Retina (tissue), 1 donor: ENCODE data around the gene KIAA0753.

Source experiments
- DNase-seq: peaks from one replicate; pipeline ENCODE4 v3.0.0-alpha.2; 2016

The KIAA0753 gene

DNA sequence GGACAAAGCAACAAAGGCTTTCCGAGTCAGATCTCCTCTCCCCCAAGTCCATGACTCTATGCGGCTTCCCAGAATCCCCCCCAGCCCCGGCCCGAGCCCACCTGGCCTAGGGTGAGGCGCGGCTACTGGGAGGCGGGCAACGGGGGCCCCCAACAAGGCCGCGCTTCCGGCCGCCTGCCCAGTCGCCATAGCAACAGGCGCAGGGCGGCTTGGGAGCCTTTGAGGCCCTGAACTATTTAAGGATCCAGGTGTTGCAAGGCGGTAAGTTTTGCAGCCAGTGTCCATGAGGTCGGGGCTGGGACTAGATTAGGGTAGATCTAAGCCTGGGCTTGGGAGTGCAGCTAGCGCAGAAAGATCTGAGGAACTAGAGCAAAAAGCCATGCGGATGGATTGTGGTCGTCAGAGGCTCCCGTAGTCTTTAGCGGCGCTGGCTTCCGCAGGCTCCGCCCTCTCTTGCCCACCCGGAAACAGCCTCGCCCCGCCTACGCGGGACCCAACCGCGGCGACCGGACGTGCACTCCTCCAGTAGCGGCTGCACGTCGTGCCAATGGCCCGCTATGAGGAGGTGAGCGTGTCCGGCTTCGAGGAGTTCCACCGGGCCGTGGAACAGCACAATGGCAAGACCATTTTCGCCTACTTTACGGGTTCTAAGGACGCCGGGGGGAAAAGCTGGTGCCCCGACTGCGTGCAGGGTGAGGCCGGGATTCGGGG lies at the start of gene KIAA0753, which contains the start of gene TXNDC17:
Gene KIAA0753 (minus strand): TSS at position 176 of the 711 bp plus-strand sequence. CDS start 5,608 bp downstream, outside the sequence.
Gene TXNDC17 (plus strand): TSS at position 525 of the 711 bp plus-strand sequence. CDS start 23 bp downstream, at position 548.
- peak; percentile 98 for DNase-seq

DNA sequence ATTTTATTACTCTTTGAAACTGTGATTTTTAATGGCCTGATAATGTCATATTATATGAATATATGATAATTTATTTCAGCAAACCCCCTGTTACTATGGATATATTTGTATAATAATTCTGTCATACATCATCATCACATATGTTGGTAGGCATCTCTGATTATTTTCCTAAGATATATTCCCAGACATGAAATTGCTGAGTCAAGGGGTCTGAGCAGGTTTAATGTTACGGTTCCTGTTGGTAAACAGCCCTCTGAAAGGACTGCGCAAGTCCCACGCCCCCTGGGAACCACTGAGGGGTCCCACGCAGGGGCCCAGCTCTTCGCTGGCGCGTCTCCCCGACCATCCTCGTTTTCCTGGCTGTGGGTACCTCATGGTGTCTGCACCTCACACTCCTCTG lies 48.4 kb upstream of the KIAA0753 start:
- DNase-seq: no peak

DNA sequence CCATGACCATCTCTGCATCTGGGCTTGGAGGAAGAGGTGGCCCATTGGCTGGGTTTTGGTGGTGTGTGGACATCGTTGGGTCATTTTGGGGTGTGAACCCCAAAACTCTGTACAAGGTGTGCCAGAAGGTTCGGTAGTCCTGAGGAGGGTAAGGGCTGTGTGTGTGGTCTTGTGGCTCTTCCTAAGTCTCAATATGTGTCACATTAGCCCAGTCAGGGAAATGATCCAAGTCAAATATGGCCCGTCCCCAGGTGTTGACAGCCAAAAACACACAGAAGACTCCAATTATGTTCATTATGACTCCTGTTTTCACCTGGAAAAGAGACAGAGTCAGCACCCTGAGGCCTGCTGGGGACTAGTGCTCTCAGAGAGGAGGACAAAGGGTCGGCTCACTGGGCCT lies 45.5 kb upstream of the KIAA0753 start:
- DNase-seq: no peak

DNA sequence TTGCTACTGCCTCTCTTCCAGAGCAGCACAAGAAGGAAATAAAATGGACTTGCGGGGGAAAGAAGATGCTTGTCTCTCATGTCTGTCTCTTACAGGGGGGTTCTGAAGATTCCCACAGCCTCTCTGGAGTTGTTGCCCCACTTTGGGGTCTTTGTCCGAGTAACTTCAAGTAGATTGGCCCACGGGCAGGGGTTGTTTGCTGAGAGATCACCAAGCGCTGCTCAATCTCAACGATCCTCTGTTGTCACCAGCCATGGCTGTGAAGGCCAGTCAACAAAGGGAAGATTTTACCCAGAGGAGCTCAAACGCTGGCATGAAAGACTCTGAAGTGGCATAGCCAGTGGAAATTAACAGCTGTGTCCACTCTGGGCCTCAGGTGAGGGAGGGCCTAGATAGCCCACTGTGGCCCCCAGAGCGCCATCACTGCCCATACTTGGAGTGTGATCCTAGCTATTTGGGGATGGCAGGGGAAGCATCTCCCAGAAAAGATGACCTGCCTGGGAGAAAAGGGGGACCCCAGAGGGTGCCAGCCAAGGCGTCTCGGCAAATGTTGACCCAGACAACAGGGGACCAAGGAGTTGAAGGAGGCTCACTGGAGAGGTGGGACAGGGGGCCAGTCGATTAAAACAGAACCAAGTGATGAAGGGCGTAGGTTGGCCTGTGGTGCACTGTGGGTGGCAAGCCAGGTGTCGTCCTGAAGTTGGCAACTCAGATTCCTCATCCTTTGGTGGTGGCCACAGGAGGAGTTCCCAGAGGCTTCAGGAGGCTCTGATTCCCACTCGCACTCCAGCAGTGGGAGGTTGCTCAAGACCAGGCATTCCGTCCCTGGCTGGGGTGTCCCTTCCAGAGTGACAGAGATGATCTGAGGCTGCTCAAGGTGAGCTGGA lies 44.6 kb upstream of the KIAA0753 start:
- DNase-seq: no peak

DNA sequence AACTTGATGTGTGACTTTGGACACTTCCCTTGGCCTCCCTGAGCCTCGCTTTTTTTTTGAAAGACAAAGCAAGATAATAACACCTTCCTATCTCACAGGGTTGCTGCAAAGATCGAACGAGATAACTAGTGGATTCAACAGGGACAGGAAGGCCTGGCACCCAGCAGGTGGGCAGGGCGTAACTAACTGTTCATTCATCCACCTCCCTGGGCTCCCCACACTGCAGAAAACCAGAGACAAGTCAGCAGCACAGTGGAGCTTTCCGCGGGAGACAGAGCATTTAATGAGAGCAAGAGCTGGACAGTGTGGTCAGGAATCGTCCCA lies 43.9 kb upstream of the KIAA0753 start:
- no peak for DNase-seq

DNA sequence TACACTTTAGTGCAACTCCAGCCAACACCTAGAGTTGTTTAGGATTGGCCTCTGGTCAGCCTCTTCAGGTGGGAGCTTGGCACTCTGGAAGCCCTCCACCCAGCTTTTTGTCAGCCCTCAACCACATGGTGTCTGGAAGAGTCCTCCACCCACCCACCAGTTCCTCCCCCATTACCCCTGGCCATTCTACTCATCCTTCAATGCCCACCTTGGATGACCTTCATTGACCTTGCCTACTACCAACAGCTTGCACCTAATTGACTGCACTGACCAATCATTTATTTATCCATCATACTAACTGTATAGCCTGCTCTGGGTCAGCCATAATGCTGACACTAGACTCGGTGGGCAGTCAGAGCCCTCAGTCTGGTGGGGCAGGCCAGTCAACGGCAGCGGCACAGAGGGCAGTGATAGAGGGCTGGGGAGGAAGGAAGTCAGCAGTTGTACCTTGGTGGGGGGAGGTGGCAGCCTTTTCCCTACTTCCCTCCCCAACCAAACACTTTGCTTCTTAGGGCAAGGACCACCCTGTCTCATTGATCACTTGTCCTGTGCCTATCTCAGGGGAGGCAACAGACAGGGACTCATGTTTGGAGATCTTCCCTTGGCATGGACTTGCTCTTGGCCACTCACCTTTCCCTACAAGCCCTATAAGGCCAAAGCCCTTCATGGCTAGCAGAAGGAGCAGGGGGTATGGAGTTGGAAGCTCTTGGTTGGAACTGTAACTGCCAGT lies 43.4 kb upstream of the KIAA0753 start:
- no peak for DNase-seq

DNA sequence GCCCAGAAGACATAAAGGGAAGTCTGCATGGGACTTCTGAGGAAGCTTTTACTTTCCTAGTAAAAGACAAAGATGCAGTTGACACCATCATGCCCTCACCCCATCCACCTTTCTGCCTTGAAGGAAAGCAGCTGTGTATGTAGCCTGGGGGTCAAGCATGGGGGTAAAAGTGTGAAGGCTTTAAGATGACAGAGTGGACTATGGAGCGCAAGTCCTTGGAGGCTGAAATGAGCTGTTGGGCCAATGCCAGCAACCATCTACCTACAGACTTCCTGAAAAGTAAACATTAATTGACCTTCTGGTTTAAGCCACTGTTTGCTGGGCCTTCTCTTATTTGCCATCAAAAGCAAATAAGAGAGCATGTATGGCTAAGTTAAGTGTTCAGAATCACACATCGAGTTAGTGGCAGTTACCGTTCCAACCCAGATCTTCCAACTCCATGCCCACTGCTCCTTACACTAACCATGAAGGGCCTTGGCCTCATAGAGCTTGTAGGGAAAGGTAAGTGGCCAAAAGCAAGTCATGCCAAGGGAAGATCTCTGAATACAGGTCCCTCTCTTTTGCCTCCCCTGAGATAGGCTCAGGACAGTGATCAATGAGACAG lies 42.7 kb upstream of the KIAA0753 start:
- DNase-seq: no peak

DNA sequence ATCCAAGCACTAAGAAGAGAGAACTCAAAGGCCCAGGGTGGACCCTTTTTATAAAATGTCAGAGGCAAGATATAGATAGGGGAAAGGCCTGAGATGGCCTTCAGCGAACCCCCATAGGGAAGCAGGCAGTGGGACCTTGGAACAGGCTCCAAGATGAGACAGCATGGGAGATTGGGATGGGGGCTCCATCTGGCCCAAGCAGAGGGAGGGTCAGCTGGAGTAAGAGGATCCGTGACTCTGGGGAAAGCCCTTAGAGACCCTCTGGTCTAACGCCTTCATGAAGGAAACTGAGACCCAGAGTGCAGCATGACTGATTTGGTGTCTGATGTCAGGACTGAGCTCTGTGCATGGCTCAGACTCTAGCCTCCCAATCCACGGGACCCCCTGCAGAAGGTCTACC lies 41.8 kb upstream of the KIAA0753 start:
- no peak for DNase-seq

DNA sequence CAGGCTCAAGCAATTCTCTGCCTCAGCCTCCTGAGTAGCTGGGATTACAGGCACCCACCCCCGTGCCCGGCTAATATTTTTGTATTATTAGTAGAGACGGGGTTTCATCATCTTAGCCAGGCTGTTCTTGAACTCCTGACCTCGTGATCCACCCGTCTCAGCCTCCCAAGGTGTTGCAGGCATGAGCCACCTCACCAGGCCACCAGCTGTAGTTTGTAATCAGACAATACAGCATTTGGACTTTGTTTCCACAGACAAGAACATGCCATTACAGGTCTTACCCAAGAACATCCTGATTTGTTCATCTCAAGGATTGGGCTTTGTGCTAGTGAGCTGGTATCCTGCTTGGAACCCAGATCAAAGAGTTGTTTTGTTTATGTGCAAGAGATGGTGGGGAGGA lies 41.2 kb upstream of the KIAA0753 start:
- no peak for DNase-seq

DNA sequence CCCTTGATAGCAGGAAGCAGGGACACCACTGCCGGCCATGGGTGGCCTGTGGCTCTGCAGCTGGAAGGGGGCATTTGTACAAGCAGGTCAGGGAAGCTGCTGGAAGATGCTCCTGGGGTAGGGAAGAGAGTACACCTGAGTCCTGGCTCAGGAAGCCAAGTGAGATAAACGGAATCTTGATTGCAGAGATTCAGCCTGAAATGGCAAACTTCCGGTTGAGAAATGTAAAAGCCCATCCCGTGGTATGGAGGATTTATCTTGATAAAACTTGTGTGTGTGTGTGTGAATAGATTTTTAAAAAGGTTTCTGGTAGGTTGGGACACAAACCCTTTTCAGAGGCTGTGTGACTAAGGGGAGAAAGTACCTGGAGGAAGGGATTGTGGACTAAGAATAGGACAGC lies 40.7 kb upstream of the KIAA0753 start:
- no peak for DNase-seq

DNA sequence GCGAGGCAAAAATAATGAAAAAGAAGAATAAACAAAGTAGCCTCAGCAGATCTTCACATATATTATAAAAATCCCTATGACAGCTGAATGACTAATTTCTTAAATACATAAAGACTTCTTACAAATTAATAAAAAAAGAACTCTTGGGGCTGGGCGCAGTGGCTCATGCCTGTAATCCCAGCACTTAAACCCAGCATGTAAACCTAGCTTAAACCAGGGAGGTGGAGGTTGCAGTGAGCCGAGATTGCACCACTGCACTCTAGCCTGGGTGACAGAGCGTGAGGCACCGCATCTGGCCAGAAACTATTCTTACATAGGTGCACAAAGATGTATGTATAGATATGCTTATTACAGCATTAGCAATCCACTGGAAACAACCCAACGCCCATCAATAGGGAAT lies 38.7 kb upstream of the KIAA0753 start:
- DNase-seq: no peak

DNA sequence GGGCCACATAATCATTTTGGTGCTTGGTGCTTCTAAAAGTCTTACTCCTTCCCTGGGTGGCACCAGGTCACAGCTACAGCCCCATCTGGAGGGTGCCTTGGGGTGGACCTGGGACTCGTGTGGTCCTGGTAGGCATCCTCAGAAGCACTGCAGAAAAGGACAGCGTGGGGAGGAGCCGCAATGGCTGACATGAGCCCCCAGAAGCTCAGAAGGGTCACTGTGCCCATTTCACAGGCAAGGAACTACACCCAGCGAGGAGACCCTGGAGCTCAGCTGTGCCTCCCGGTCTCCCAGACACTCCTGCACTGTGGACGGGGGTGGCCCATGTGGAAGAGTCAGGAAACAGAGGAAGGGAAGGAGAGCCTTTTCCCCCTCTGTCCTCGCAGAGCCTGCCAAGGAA lies 37.4 kb upstream of the KIAA0753 start:
- no peak for DNase-seq

DNA sequence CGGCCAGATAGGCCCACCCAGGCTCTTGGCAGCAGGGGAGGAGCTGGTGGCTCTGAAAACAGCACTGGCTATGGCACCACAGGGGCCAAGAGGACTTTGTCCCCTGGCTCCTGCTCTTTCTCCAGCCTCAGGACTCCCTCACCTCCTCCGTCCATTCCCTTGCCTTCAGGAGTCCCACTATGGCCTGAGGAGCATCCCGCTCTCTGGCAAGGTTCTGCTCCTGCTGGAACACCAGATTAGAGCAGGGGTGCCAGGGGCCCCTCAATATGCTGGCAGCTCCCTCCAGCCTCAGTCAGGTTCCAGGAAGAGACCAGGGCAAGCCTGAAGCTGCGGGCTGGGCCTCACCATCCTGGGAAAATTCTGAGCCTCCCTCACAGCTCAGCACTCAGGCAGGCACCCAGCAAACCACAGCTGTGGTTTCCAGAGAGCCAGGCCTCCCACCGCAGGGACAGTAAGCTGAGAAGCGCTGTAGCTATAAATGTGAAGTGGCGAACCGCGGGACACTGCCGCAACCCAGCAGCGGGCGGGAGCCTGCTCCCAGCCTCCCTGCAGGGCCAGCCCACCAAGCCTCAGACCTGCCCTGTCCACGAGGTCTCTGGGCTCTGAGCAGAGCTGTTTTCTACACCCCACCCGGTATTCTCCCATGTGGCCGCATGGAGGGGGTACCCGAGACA lies 36.8 kb upstream of the KIAA0753 start:
- DNase-seq: no peak

DNA sequence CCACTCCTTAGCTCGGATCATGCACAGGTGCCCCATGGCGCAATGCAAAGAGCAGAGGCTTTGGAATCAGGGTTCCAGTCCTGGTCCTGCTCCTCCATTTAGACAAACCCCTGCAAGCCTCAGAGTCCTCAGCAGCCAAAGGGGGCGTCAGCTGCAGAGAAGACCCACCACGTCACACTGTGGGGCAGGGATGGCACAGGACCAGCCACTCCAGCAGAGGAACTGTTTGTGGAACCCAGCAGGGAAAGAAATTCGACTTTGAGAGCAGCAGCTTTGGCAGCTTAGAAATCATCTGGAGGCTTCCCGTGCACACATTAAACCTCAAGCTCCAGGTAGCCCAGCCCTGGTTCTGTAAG lies 36.3 kb upstream of the KIAA0753 start:
- DNase-seq: no peak

DNA sequence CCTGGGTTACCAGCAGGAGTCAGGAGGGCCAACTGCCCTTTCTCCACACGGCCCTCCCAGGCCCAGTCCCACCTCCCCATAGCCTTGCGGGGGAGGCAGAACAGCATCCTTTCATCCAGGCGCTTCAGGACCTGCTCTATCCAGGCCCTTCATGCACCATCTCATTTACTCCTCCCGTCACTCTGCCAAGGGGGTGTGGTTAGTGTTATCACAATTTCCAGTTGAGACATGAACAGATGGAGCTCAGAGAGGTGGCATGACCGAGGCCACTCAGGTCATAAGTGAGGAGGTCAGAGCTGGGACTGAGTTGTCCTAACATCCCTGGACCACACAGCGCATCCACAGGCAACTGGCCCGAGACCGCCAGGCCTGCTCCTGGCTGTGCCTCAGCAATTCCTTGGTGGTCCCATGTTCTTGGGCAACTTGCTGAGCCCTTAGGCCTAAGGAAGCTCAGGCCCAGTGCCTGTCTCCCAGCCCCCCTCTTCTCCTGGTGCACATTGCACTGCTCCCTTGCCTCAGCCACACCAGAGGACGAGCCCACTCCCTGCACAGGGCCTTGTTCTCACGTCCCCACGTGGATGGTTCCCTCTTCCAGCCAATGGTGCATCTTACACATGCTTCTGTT lies 34.8 kb upstream of the KIAA0753 start:
- no peak for DNase-seq

DNA sequence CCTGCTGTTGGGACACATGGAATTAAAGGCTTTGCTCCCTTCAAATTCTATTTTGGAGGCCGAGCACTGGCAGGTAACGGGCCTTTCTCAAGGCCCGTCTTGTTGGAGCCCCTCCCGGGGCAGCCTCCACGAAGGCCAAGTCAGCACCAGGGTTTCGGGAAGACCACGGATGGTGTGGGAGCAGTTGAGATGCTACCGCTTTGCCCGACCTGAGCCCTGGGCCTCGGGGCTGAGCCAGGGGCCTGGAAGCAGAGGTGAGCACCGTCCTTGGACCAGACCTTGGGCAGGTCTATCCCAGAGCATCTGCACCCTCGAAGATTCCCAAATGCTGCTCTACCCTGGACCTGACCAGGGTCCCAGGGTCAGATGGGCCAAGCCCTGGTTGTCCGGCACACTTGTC lies 34.1 kb upstream of the KIAA0753 start:
- no peak for DNase-seq

DNA sequence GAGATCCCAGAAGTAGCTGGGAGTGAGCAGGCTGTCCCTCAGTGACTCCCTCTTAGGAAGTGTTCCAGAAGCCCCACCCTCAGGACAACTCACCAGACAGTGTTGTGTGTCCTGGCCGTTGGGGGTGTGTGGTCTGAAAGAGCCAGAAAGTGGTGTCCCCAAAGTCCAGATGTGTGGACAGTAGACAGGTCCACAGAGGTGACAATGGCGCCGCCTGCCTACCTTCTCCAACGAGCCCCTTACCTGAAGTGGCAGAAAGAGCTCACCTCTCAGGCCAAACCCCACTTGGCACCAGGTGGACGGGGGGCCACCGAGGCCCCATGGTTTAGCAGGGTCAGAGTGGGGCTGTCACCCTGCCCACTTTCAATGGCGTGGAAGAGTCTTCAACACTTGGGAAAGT lies 30.9 kb upstream of the KIAA0753 start:
- DNase-seq: no peak

DNA sequence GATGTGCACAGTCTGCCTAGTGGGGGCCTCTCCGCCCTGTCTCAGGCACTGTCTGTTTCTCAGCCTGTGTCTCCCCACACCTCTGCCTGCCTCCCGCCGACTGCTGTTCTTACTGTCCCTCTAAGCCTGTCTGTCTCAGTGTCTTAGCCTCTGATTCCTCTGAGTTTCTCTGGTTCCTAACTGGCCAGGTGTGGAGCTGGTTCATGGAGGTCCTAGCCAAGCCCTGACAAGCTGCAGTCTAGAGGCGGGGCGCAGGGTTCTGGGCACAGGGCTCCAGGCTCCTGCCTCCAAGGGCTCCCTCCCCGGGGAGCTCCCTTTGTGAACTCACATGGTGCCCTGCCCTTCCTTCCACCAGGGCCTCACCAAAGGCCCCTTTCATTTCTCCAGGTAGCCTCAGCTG lies 30.5 kb upstream of the KIAA0753 start:
- DNase-seq: no peak

DNA sequence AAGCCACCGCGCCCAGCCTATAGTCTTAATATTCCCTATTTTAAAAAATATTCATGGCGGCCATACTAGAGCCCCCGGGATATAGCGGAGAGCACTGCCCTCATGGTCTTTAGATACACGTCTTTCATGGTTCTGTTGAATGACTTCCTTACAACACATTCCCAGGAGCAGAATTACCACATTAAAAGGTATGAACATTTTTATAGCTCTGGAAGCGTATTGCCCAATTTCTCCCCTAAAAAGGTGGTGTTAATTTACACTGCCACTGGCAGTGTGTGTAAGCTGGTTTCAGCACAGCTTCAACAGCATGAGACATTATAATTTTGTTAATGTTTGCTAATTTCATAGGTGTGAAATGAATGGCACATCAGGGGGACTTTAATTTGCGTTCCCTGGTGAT lies 30.1 kb upstream of the KIAA0753 start:
- DNase-seq: no peak

DNA sequence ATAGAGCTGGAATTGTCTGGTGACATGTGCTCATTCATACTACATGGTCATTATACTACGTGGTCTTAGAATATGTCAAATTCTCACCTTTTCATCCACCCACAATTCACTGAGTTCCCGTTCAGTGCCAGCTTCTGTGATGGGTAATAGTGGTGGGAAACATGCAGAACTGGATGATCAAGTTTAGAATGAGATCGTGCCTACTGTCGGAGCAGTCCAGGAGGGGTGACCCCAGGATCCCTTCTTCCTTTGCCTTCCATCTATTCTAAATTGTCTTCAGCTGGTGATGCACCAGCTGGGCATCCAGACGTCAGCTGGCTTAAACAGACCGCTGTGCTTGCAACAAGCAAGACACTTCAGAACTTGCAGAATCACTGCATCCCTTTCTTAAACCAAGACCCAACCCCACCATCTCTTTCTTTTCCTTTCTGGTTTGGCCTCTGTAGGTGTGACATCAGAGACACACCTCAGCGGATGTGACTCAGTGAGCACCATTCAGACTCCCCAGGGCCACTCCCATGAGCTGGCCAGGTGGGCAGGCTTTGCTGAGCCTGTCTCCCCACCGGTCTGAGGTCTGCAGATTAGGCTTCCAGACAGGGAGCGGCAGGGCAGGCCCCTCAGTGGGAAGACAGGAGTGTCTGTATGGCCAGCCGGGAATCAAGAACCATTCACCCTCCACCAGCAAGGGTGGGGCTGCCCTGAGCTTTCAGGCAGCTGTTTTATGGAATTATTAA lies 29.1 kb upstream of the KIAA0753 start:
- DNase-seq: no peak

DNA sequence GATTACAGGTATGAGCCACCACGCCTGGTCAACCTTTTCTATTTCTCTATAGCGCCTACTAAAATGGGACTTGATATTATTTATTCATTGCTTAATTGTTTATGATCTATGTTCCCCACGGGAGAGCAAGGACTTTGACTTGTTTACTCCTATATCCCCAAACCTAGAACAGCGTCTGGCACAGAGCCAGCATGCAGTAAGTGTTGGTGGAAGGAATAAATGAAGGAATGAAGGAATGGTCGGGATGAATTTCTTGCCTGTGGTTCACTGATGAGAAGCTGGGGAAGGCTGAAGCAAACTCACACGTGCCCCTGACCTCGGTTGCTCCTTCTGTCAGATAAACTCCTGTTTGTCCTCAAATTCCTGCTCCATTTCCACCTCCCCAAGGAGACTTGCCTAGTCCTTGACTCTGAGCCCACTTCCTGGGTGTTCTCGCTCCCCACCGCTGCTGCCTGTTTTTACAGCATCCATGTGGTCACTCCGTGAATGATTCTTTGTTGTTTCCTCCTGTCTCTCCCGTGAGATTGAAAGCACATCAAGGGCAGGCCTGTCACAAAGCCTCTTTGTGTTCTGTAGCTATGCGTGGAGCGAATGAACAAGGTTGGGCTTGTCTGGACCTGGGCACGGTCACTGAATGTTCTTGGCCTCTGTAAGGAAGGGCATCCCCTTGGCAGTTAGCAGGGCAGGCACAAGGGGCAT lies 28.4 kb upstream of the KIAA0753 start:
- DNase-seq: no peak
